Right cardiac atrium (tissue), 5 donors: ENCODE results near the gene ZNF362. TPM values are rescaled to one million over a fixed set of nuclear protein-coding genes. Genes with fewer than 3 reads are reported as not detected.

Experiments
- ATAC-seq, 2 donors: fragments of 200-7000 bp; cut with Tn5 transposase; one replicate each; pipeline versions ENCODE4 v1.8.0 to v1.9.1; 2020; ENCODE audit warnings: moderate library complexity in 2 of 2, mild to moderate bottlenecking in 1 of 2
- DNase-seq, 3 donors: peaks; one replicate each; pipeline ENCODE4 v3.0.0-alpha.2; 2020
- H3K27ac ChIP-seq: one replicate; pipeline ENCODE4 v1.5.1; 2013; ENCODE audit warnings: mild to moderate bottlenecking, low read length, control low read depth, moderate library complexity
- H3K27me3 ChIP-seq: one replicate; pipeline ENCODE4 v1.6.1; 2013; ENCODE audit not compliant: control insufficient read depth, insufficient read depth
- H3K4me1 ChIP-seq: one replicate; pipeline ENCODE4 v1.6.1; 2013; ENCODE audit warnings: low read length; ENCODE audit not compliant: control insufficient read depth, insufficient read depth
- H3K4me3 ChIP-seq: one replicate; pipeline ENCODE4 v1.5.1; 2013; ENCODE audit warnings: low read length, control low read depth
- H3K9me3 ChIP-seq: one replicate; pipeline ENCODE4 v1.6.1; 2013; ENCODE audit warnings: low read length; ENCODE audit not compliant: control insufficient read depth
- WGBS: extraction: QIAGEN DNeasy Blood & Tissue Kit; methylation state at CpG from one replicate; pipeline ENCODE4 v1.1.7; 2013; 5-methylcytosine and 5-hydroxymethylcytosine counted together
- intact Hi-C, 4 donors: fragments of 100-400 bp; cut with DNase I; formaldehyde crosslinking; loops; one replicate each; pipeline versions ENCODE4 v1.11.0 to v1.14.0; 2022 to 2023
- polyA plus RNA-seq: library from polyadenylated mRNA; stranded (reverse); fragments of 200-250 nt; gene quantifications from one replicate; pipeline ENCODE4 v1.2.3, GENCODE V29; 2013
- total RNA-seq, 4 donors: library from RNA; stranded (reverse); fragmentation: NEBNext Ultra II Directional; extraction: Animal tissue kit (Norgen Biotek cat#: 25700); gene quantifications; one replicate each; pipeline ENCODE4 v1.2.1, GENCODE V29; 2021
- donor health status: healthy with polysubstance abuse.
- donor health status: DM: no; HTN: yes; CAD: no.
- donor health status: DM: no; HTN: no; CAD: no.
- donor health status: DM: no; HTN: yes; CAD: no; lungs with severe emphysema.
- donor health status: DM: yes; HTN: yes; CAD: no.

Gene ZNF362
- total and polyA plus RNA-seq, 5 donors = 22.2 to 42.5 (median 39.7) TPM

DNA sequence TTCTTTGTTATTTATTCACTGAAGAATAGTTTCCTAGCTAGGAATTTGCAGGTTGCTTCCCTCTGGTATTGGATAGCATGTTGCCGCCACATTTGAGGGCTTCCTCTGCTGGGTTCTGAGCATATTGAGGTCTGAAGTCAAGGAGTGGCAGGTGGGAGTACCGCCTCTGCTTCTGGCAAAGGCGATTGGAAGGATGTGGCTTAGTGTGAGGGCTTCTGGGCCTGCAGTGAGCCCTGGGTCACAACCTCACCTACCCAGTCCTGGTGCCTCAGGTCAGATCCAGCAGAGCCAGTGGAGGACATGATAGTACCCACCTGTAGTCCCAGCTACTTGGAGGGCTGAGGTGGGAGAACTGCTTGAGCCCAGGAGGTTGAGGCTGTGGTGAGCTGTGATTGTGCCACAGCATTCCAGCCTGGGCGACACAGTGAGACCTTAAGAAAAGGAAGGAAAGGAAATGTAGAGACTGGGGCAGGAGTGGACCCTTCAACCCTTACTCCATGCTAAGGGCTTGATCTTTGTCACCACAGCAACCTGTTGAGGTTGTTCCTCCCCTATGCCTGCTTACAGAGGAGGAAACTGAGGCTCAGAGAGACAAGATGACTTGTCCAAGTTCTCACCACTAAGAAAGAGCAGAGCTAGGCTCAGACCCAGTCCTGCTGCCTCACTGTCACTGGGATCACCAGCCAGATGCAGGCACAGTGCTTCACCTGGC is 41.8 kb downstream of the ZNF362 start:
- DNase-seq (peak in 1 of 3 donors; percentile 3), ATAC-seq (no peak)
- no peaks in the 10 kb centered on the region for H3K9me3 ChIP-seq
- peaks cover 5% of the 10 kb centered on the region for H3K4me1 ChIP-seq
- WGBS = 87% methylated on average over 4 of the region's 4 CpGs
- H3K27me3 ChIP-seq = no peaks in the 10 kb centered on the region
- intact Hi-C loops = loop anchor here (5.0 to 10.0 kb wide), 4 partner anchors 69 to 317 kb away; no protein-coding TSS in a partner anchor
- no peak overlapping the region for H3K4me3 ChIP-seq
- no peak overlapping the region for H3K27ac ChIP-seq

DNA sequence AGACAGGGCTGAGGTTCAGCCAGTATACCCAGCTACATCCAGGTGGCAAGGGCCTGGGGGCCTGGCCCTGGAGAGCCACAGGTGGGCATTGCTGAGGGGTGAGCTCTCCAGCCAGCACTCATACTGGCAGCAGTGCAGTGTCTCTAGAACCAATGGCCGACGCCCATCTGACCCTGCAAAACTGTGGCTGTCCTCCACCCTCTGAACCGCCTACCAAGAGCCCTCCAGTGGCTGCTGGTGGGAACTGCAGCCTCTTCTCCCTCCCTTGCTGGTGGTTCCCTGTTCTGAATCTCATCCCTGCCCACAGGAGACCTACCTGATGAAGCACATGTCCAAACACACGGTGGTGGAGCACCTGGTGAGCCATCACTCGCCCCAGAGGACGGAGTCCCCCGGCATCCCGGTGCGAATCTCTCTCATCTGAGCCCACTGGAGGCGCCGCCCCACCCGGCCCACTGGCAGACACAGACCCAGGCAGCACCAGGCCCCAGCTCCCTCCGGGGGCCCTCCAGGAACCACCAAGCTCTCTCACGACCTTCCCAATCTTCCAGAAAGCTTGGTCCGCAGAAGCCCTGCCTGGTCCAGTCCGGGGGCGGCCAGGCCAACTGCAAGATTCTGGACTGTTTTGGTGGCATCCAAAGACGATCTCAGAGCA is 42.5 kb downstream of the ZNF362 start:
- peak; percentile 63 to 77 for ATAC-seq
- DNase-seq = peak; percentile 84 to 92 (median 89)
- H3K9me3 ChIP-seq = no peaks in the 10 kb centered on the region
- H3K4me3 ChIP-seq = no peak overlapping the region
- H3K27ac ChIP-seq = no peak overlapping the region
- H3K4me1 ChIP-seq = peaks cover 5% of the 10 kb centered on the region
- intact Hi-C loops = loop anchor here (5.0 to 10.0 kb wide), 4 partner anchors 69 to 316 kb away; no protein-coding TSS in a partner anchor
- H3K27me3 ChIP-seq = no peaks in the 10 kb centered on the region
- WGBS = 68% methylated on average over 18 of the region's 18 CpGs

DNA sequence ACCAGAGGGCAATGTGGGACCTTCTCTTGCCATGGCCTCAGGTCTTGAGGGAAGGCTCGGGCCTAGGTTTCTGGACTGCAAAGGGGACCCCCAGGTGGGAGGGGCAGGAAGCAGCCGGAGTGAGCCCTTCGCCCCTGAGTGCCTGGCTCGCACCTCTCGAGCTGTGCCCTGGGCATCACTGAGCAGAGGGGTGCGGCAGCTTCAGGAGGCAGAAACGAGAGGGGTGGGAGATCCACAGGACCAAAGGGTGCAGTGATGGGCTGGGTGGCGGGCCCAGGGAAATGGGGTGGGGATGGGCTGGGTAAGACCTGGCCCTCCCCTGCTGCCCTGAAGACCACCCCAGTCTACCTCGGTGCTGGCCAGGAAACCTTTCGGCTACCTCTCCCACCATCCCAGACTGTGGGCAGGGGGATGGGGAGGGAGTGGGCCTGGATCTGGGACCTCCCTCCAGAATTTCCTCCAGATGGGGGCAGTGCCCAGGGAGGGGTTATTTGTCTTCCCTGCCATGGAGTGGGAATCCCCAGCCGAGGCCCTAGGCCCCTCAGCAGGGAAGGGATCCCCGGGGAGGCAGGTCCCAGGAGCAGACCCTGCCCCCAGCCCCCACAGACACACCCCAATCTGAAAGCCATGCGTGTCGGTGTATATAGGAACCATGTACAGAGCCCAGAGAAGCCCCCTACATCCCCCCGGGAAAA is 43.3 kb downstream of the ZNF362 start:
- no peak overlapping the region for H3K4me3 ChIP-seq
- intact Hi-C loops = loop anchor here (5.0 to 10.0 kb wide), 4 partner anchors 68 to 315 kb away; no protein-coding TSS in a partner anchor
- WGBS = 88% methylated on average over 15 of the region's 15 CpGs
- no peaks in the 10 kb centered on the region for H3K9me3 ChIP-seq
- peak in 1 of 3 donors; percentile 48 for DNase-seq
- peaks cover 5% of the 10 kb centered on the region for H3K4me1 ChIP-seq
- no peak for ATAC-seq
- no peaks in the 10 kb centered on the region for H3K27me3 ChIP-seq
- H3K27ac ChIP-seq = no peak overlapping the region

DNA sequence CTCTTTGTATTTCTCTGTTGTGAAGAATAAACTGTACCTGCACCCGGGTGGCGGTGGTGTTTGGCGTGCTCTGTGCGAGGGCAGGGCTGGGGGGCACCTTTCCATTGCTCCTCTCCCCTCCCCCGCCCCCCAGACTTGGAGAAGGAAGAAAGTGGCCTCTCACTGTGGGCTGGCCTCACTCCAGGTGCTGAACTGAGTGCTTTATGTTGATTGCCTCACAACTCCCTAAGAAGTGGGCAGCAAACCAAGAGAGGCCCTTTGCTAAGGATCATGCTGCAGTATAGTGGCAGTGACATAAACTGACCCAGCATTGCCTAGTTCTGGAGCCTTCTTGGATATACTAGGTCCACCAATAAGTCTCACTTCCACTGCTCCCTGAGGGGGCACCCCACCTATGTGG is 44.4 kb downstream of the ZNF362 start:
- ATAC-seq (peak; percentile 31 to 43), DNase-seq (peak; percentile 78 to 85 (median 79))
- Histone ChIP-seq H3K27me3 (no peaks in the 10 kb centered on the region), H3K9me3 (no peaks in the 10 kb centered on the region), H3K4me3 (no peak overlapping the region), H3K4me1 (peaks cover 5% of the 10 kb centered on the region), H3K27ac (no peak overlapping the region)
- intact Hi-C loops = no loop called here
- 71% methylated on average over 5 of the region's 5 CpGs for WGBS

DNA sequence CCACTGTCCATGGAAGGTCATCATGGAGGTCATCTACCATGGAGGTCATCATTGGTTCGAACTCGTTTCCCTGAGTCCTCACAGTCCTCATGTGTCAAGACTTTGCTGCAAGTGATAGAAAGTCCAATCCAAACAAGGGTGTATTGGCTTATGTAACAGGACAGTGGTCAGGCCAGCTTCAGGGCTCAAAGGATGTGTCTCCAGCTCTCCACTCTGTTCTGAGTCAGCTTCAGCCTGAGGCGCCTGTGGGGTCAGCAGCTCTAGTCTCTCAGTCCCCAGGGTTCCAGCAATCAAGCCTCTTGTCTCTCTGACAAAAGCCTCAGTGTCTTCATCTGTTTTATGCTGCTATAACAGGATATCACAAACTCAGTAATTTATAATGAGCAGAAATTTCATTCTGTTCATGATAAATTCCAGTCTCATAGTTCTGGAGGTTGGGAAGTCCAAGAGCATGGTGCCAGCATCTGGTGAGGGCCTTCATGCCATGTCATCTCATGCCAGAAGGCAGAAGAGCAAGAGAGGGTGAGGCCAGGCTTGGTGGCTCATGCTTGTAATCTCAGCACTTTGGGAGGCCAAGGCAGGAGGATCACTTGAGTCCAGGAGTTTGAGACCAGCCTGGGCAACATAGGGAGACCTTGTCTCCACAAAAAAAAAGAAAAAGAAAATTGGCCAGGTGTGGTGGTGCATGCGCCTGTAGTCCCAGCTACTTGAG is 45.1 kb downstream of the ZNF362 start:
- H3K9me3 ChIP-seq = no peaks in the 10 kb centered on the region

DNA sequence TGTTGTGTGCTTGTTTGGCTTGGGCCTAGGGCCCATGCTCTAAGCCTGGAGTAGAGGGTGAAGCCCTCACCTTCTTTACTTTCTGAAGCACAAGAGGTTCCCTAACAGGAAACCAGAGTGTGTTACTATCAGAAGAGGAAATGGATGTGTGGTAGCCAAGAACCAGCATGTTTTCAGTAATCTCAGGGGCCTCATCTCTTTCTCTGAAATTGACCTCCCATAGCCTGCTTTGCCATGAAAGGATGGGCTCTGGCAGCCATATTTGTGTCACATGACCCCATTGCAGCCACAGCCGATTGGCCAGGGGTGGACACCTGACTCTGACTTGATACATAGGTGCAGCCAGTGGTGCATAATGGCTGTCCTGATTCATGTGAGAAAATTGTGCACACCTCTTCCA is 46.0 kb downstream of the ZNF362 start:
- H3K4me3 ChIP-seq = no peak overlapping the region
- H3K27me3 ChIP-seq = no peaks in the 10 kb centered on the region
- intact Hi-C loops = no loop called here
- DNase-seq = peak in 1 of 3 donors; percentile 47
- no peak for ATAC-seq
- WGBS = 88% methylated on average over 1 of the region's 1 CpG
- no peaks in the 10 kb centered on the region for H3K9me3 ChIP-seq
- peaks cover 8% of the 10 kb centered on the region for H3K4me1 ChIP-seq
- no peak overlapping the region for H3K27ac ChIP-seq

More for the DNA sequence above, 45.1 kb downstream of the ZNF362 start:
- no peak overlapping the region for H3K27ac ChIP-seq
- peak; percentile 45 to 46 for ATAC-seq
- H3K4me3 ChIP-seq = no peak overlapping the region
- H3K4me1 ChIP-seq = peaks cover 5% of the 10 kb centered on the region
- no peaks in the 10 kb centered on the region for H3K27me3 ChIP-seq
- intact Hi-C loops = no loop called here
- DNase-seq = peak in 1 of 3 donors; percentile 44
- WGBS = 62% methylated on average over 4 of the region's 4 CpGs

DNA sequence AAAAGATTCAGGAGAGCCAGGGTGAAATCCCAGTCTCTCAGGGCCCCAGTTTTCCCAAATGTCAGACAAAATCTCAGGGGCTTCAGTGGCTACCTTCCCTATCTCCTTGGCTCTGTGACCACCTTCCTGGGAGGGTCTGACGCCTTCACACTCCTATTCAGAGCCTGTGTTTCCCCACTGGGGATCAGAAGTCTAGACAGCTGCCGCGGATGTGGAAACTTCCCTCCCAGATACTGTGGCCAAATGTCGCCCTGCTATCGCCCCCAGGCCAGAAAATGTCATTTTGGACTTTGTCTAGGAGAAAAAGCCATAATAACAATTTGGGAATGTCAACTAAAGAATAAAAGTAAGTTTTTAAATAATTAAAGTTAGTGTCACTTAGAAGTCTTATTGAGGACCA is 48.7 kb downstream of the ZNF362 start:
- H3K4me3 ChIP-seq = no peak overlapping the region
- intact Hi-C loops = no loop called here
- no peaks in the 10 kb centered on the region for H3K27me3 ChIP-seq
- H3K27ac ChIP-seq = no peak overlapping the region
- H3K4me1 ChIP-seq = peaks cover 6% of the 10 kb centered on the region
- 73% methylated on average over 5 of the region's 5 CpGs for WGBS
- H3K9me3 ChIP-seq = no peaks in the 10 kb centered on the region
- DNase-seq (no peak), ATAC-seq (peak in 1 of 2 donors; percentile 27)

DNA sequence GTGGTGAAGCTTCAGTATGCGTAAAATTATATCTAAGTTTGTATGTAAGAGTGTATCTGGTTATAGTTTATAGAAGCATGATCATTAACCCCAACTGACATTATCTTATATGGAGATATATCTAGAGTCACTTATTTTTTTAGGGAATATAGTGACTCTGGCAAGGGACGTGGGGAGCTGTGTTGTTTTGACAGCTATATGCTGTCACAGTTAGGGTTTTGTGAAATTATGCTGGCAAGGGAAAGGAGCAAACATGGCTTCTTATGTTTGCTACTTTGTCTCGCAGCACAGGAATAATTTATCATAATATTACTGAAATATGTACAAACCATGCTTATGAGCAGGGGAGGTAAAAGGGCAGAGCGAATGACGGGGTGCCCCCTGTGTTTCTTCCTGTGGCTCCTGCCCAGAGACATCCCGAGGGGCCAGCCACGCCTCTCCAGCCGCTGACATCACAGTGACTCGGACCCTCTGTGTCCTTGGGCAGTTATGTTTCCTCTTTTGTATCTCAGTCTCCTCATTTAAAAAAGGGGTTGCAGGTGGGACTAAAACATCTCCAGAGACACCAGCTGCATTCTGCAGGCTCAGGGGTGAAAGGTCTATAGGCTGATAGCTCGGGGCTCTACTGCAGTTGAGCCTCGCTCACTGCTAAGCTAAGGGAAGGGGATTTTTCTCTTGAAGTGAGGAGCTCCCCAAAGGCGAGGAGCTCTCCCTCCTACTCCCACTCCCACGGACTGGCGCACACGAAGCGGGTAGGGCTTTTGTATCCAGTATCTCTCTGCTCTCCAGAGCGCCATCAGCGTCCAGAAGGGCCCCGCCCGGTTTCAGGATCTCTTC is 49.7 kb downstream of the ZNF362 start:
- Histone ChIP-seq H3K4me3 (peak overlapping the region; percentile 8), H3K27me3 (no peaks in the 10 kb centered on the region), H3K9me3 (no peaks in the 10 kb centered on the region), H3K27ac (no peak overlapping the region), H3K4me1 (peaks cover 4% of the 10 kb centered on the region)
- DNase-seq = no peak
- WGBS = 61% methylated on average over 20 of the region's 20 CpGs
- ATAC-seq = no peak
- intact Hi-C loops = no loop called here

DNA sequence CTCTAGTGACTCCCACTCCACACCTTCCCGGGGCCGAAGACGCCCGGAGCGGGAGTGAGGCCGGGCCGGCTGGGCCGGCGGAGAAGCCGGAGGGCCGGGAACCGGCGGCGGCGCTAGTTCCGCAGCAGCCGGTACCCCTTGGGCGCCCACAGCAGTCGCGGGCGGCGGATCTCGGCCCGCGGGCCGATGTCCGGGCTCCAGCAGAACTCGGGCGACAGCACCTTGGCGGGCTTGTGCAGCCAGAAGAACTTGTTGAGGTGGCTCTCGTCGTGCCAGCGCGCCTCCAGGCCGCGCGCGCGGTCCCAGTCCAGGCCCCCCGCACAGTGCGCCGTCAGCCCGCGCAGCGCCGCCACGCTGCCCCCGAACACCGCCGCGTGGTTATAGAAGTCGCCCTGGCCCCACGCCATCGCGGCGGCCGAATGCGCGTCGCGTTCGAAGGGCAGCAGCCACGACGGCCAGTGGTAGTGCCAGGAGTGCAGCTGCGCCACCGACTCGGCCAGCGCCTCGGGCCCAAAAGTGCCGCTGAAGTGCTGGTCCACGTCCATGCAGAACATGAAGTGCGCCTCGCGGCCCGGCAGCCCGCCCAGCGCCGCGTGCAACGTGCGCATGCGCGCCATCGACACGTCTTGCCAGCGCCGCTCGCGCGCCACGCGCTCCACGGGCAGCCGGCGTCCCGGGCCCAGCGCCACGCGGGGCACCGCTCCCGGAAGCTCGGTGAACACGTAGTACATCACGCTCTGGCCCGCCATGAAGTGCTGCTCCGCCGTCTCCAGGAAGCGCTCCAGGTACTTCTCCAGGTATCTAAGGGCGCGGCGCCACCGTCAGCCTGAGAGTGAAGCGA is 50.6 kb downstream of the ZNF362 start:
- no peaks in the 10 kb centered on the region for H3K9me3 ChIP-seq
- no peaks in the 10 kb centered on the region for H3K27me3 ChIP-seq
- peak overlapping the region; percentile 8 for H3K4me3 ChIP-seq
- DNase-seq (peak; percentile 54 to 82 (median 79)), ATAC-seq (peak; percentile 44 to 56)
- 13% methylated on average over 113 of the region's 113 CpGs for WGBS
- intact Hi-C loops = no loop called here
- no peak overlapping the region for H3K27ac ChIP-seq
- H3K4me1 ChIP-seq = peaks cover 4% of the 10 kb centered on the region
